ENCODE results near the gene P4HA2. TPM values are rescaled to one million over a fixed set of nuclear protein-coding genes. Genes with fewer than 3 reads are reported as not detected.
A peak's percentile ranks its signal among the peaks of the same experiment; 100 is the strongest.

Gene P4HA2
- polyA plus RNA-seq, 1 donor (not counting 4 experiments of a cell fraction or from before 2014, with no cell fraction given), result 93.6 TPM

- peak; percentile 39 for FAIRE-seq
- H3K4me3 ChIP-seq (ENCODE audit: control insufficient read depth in 2 of 3, extremely low read depth in 1 of 3, insufficient read depth in 2 of 3, low read depth in 1 of 3, low read length in 3 of 3), result no peak overlapping the region
- H3K27me3 ChIP-seq (ENCODE audit: control insufficient read depth, extremely low read depth, insufficient read depth, low read length), result no peaks in the 10 kb centered on the region
- dilution Hi-C loops (cut with MboI; ENCODE audit: extremely low pct_ligation_motif_present, low sequenced_read_pairs), result no loop called here
- peaks cover 5 to 10% of the 10 kb centered on the region in 2 experiments for H3K36me3 ChIP-seq (ENCODE audit: control insufficient read depth in 2 of 2, extremely low read depth in 1 of 2, insufficient read depth in 2 of 2, low read length in 2 of 2)
- no peaks in the 10 kb centered on the region for H3K9me1 ChIP-seq (ENCODE audit: control insufficient read depth, extremely low read depth, insufficient read depth, low read length)
- H3K9me3 ChIP-seq (ENCODE audit: control insufficient read depth, low read depth, low read length), result no peaks in the 10 kb centered on the region
- no peaks in the 10 kb centered on the region for H4K20me1 ChIP-seq (ENCODE audit: control insufficient read depth, extremely low read depth, insufficient read depth, low read length)
- no peak for DNase-seq (ENCODE audit: low read depth, low spot score)
- no peak overlapping the region for H3K9ac ChIP-seq (ENCODE audit: control insufficient read depth, extremely low read depth, insufficient read depth, low read length)
- H3K4me1 ChIP-seq (ENCODE audit: control insufficient read depth, extremely low read depth, insufficient read depth, low read length), result peaks cover 52% of the 10 kb centered on the region
- H3K79me2 ChIP-seq (ENCODE audit: control insufficient read depth, insufficient read depth, low read length), result peaks cover 50% of the 10 kb centered on the region
- H3K4me2 ChIP-seq (ENCODE audit: control insufficient read depth, extremely low read depth, insufficient read depth, low read depth, low read length), result no peak overlapping the region
- H2AFZ ChIP-seq (ENCODE audit: control insufficient read depth, low read length), result no peak overlapping the region
- no peak overlapping the region for H3K27ac ChIP-seq (ENCODE audit: control insufficient read depth, insufficient read depth, low read length)
- TF ChIP-seq CTCF (optimal IDR thresholded peaks at IDR 0.05 in 1 of 3, IDR thresholded peaks at IDR 0.05 in 1 of 3, conservative IDR thresholded peaks at IDR 0.05 in 1 of 3; ENCODE audit: extremely low read depth in 1 of 3, insufficient read depth in 2 of 3, low read length in 3 of 3) (peak in 2 of 3 experiments; percentile 6 to 21), EZH2 (IDR thresholded peaks at IDR 0.05; ENCODE audit: low read length) (no peak)
Measured at GRCh38 chr5:132221781-132222648, 5.6 kb downstream of the P4HA2 start.

GRCh38 chr5:132220491-132220890 lies 7.2 kb downstream of the P4HA2 start:
- Histone ChIP-seq H3K27ac (ENCODE audit: control insufficient read depth, insufficient read depth, low read length) (no peak overlapping the region), H3K36me3 (ENCODE audit: control insufficient read depth in 2 of 2, extremely low read depth in 1 of 2, insufficient read depth in 2 of 2, low read length in 2 of 2) (peaks cover 7 to 12% of the 10 kb centered on the region in 2 experiments), H3K4me2 (ENCODE audit: control insufficient read depth, extremely low read depth, insufficient read depth, low read depth, low read length) (peak overlapping the region; percentile 19), H3K79me2 (ENCODE audit: control insufficient read depth, insufficient read depth, low read length) (peaks cover 45% of the 10 kb centered on the region), H3K4me1 (ENCODE audit: control insufficient read depth, extremely low read depth, insufficient read depth, low read length) (peaks cover 42% of the 10 kb centered on the region), H3K9ac (ENCODE audit: control insufficient read depth, extremely low read depth, insufficient read depth, low read length) (no peak overlapping the region), H3K27me3 (ENCODE audit: control insufficient read depth, extremely low read depth, insufficient read depth, low read length) (no peaks in the 10 kb centered on the region), H2AFZ (ENCODE audit: control insufficient read depth, low read length) (no peak overlapping the region), H3K9me3 (ENCODE audit: control insufficient read depth, low read depth, low read length) (no peaks in the 10 kb centered on the region), H3K9me1 (ENCODE audit: control insufficient read depth, extremely low read depth, insufficient read depth, low read length) (no peaks in the 10 kb centered on the region), H3K4me3 (ENCODE audit: control insufficient read depth in 2 of 3, extremely low read depth in 1 of 3, insufficient read depth in 2 of 3, low read depth in 1 of 3, low read length in 3 of 3) (no peak overlapping the region), H4K20me1 (ENCODE audit: control insufficient read depth, extremely low read depth, insufficient read depth, low read length) (no peaks in the 10 kb centered on the region)
- peak; percentile 92 for FAIRE-seq
- dilution Hi-C loops (cut with MboI; ENCODE audit: extremely low pct_ligation_motif_present, low sequenced_read_pairs), result no loop called here
- no peak for TF ChIP-seq EZH2 (IDR thresholded peaks at IDR 0.05; ENCODE audit: low read length)
- TF ChIP-seq CTCF (optimal IDR thresholded peaks at IDR 0.05 in 1 of 3, IDR thresholded peaks at IDR 0.05 in 1 of 3, conservative IDR thresholded peaks at IDR 0.05 in 1 of 3; ENCODE audit: extremely low read depth in 1 of 3, insufficient read depth in 2 of 3, low read length in 3 of 3), result no peak
- no peak for DNase-seq (ENCODE audit: low read depth, low spot score)
